Measurements from ENCODE around the gene NOS1AP.

DNA sequence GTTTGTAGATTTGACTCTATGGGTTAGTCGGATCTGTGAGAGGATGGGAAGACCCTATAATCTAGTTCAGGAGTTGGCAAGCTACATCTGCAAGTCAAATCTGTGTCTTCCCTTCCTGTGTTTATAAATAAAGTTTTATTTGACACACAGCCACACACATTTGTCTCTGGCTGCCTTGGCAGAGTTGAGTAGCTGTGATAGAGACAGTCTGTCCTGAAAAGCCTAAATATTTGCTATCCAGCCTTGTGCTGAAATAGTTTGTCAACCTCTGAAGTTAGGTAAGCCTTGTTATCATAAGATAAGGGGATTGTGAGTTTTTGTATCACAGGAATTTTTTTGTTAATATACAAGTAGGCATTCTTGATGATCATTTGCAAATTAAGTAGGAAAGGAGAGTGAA, 136.8 kb downstream of the NOS1AP start:
- TF ChIP-seq, protein P1, sequence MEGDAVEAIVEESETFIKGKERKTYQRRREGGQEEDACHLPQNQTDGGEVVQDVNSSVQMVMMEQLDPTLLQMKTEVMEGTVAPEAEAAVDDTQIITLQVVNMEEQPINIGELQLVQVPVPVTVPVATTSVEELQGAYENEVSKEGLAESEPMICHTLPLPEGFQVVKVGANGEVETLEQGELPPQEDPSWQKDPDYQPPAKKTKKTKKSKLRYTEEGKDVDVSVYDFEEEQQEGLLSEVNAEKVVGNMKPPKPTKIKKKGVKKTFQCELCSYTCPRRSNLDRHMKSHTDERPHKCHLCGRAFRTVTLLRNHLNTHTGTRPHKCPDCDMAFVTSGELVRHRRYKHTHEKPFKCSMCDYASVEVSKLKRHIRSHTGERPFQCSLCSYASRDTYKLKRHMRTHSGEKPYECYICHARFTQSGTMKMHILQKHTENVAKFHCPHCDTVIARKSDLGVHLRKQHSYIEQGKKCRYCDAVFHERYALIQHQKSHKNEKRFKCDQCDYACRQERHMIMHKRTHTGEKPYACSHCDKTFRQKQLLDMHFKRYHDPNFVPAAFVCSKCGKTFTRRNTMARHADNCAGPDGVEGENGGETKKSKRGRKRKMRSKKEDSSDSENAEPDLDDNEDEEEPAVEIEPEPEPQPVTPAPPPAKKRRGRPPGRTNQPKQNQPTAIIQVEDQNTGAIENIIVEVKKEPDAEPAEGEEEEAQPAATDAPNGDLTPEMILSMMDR (IDR thresholded peaks at IDR 0.05), result no peak
- no peak for TF ChIP-seq POLR2AphosphoS5 (IDR thresholded peaks at IDR 0.05; ENCODE audit: insufficient read depth in 1 of 2, low read depth in 1 of 2)

Data from vagina (tissue), 2 donors.